NCI-H146 treated with DMSO at 0.1 percent for 48 hours (cell line): Measurements from ENCODE around the gene CASP6.
"Not testable (repeated sequence)": the region's sequence is repeated elsewhere in the genome, so short reads cannot be mapped to it uniquely, and the experiment has no call there.

Experiments used
- DNase-seq: peaks from one replicate; lab custom pipeline; 2025; ENCODE audit not compliant: unreplicated experiment; lab: John Stamatoyannopoulos, UW

The CASP6 gene

GRCh38 chr4:109721033-109721432 is 17.8 kb upstream of the CASP6 start:
- DNase-seq: no peak

GRCh38 chr4:109719604-109720003 is 16.4 kb upstream of the CASP6 start:
- DNase-seq: no peak

GRCh38 chr4:109718759-109719158 is 15.5 kb upstream of the CASP6 start:
- no peak for DNase-seq

GRCh38 chr4:109713500-109713899 is 10.3 kb upstream of the CASP6 start:
- no peak for DNase-seq

- DNase-seq: no peak
Observed at GRCh38 chr4:109708990-109709389, 5.7 kb upstream of the CASP6 start.

- no peak for DNase-seq
Observed at GRCh38 chr4:109708435-109708834, 5.2 kb upstream of the CASP6 start.

GRCh38 chr4:109703664-109704361 is 568 bp upstream of the CASP6 start:
- peak; percentile 12 for DNase-seq

- DNase-seq: peak; percentile 12
Observed at GRCh38 chr4:109701566-109702410, 1.5 kb downstream of the CASP6 start.

- no peak for DNase-seq
Observed at GRCh38 chr4:109699553-109700225, 3.6 kb downstream of the CASP6 start.

- no peak for DNase-seq
Observed at GRCh38 chr4:109698656-109699055, 4.6 kb downstream of the CASP6 start.

- no peak for DNase-seq
Observed at GRCh38 chr4:109691411-109691920, 11.8 kb downstream of the CASP6 start.

GRCh38 chr4:109690690-109691410 is 12.4 kb downstream of the CASP6 start:
- DNase-seq: no peak

- DNase-seq: no peak
Observed at GRCh38 chr4:109684727-109685126, 18.5 kb downstream of the CASP6 start.

GRCh38 chr4:109683621-109684253 is 19.5 kb downstream of the CASP6 start:
- no peak for DNase-seq

- DNase-seq: no peak
Observed at GRCh38 chr4:109682875-109683274, 20.4 kb downstream of the CASP6 start.

- not testable (repeated sequence) for DNase-seq
Observed at GRCh38 chr4:109678925-109679324, 24.3 kb downstream of the CASP6 start.

- DNase-seq: not testable (repeated sequence)
Observed at GRCh38 chr4:109678472-109678871, 24.8 kb downstream of the CASP6 start.

GRCh38 chr4:109676886-109677285 is 26.4 kb downstream of the CASP6 start:
- DNase-seq: no peak

GRCh38 chr4:109675843-109676242 is 27.4 kb downstream of the CASP6 start:
- no peak for DNase-seq

GRCh38 chr4:109675181-109675580 is 28.1 kb downstream of the CASP6 start:
- no peak for DNase-seq
